Measurements from ENCODE around the gene TLE2.
"Not testable (repeated sequence)": the region's sequence is repeated elsewhere in the genome, so short reads cannot be mapped to it uniquely, and the experiment has no call there.

TLE2 gene

GRCh38 chr19:3060857-3061181 lies 31.7 kb upstream of the TLE2 start:
- Mint-ChIP-seq H3K4me3 (peak overlapping the region; percentile 82), H3K4me1 (ENCODE audit: low read depth) (peaks cover 51% of the 10 kb centered on the region), H3K36me3 (ENCODE audit: low read depth) (peaks cover 49% of the 10 kb centered on the region), H3K9me3 (no peaks in the 10 kb centered on the region), H3K27me3 (no peaks in the 10 kb centered on the region), H3K27ac (peak overlapping the region; percentile 92)
- DNase-seq, result no peak

- H3K4me1 Mint-ChIP-seq (ENCODE audit: low read depth), result peaks cover 57% of the 10 kb centered on the region
- H3K9me3 Mint-ChIP-seq, result no peaks in the 10 kb centered on the region
- DNase-seq, result no peak
- H3K27ac Mint-ChIP-seq, result peak overlapping the region; percentile 92
- peak overlapping the region; percentile 82 for H3K4me3 Mint-ChIP-seq
- peaks cover 61% of the 10 kb centered on the region for H3K36me3 Mint-ChIP-seq (ENCODE audit: low read depth)
- no peaks in the 10 kb centered on the region for H3K27me3 Mint-ChIP-seq
Measured at GRCh38 chr19:3059653-3060052, 30.6 kb upstream of the TLE2 start.

- no peak for DNase-seq
- Mint-ChIP-seq H3K27ac (peak overlapping the region; percentile 88), H3K27me3 (no peaks in the 10 kb centered on the region), H3K9me3 (no peaks in the 10 kb centered on the region), H3K4me3 (no peak overlapping the region), H3K36me3 (ENCODE audit: low read depth) (peaks cover 68% of the 10 kb centered on the region), H3K4me1 (ENCODE audit: low read depth) (peaks cover 60% of the 10 kb centered on the region)
Measured at GRCh38 chr19:3058821-3059314, 29.8 kb upstream of the TLE2 start.

- H3K9me3 Mint-ChIP-seq, result no peaks in the 10 kb centered on the region
- H3K36me3 Mint-ChIP-seq (ENCODE audit: low read depth), result peaks cover 74% of the 10 kb centered on the region
- no peak overlapping the region for H3K4me3 Mint-ChIP-seq
- no peaks in the 10 kb centered on the region for H3K27me3 Mint-ChIP-seq
- peaks cover 57% of the 10 kb centered on the region for H3K4me1 Mint-ChIP-seq (ENCODE audit: low read depth)
- no peak for DNase-seq
- peak overlapping the region; percentile 88 for H3K27ac Mint-ChIP-seq
Measured at GRCh38 chr19:3058009-3058820, 29.1 kb upstream of the TLE2 start.

- Mint-ChIP-seq H3K36me3 (ENCODE audit: low read depth) (peaks cover 78% of the 10 kb centered on the region), H3K9me3 (no peaks in the 10 kb centered on the region), H3K27me3 (no peaks in the 10 kb centered on the region), H3K4me1 (ENCODE audit: low read depth) (peaks cover 57% of the 10 kb centered on the region), H3K4me3 (no peak overlapping the region), H3K27ac (peak overlapping the region; percentile 88)
- DNase-seq, result no peak
Measured at GRCh38 chr19:3057275-3057714, 28.2 kb upstream of the TLE2 start.

GRCh38 chr19:3056417-3057088 lies 27.5 kb upstream of the TLE2 start:
- Mint-ChIP-seq H3K4me1 (ENCODE audit: low read depth) (peaks cover 57% of the 10 kb centered on the region), H3K27me3 (no peaks in the 10 kb centered on the region), H3K27ac (peak overlapping the region; percentile 56), H3K4me3 (no peak overlapping the region), H3K9me3 (no peaks in the 10 kb centered on the region), H3K36me3 (ENCODE audit: low read depth) (peaks cover 78% of the 10 kb centered on the region)
- no peak for DNase-seq

GRCh38 chr19:3055741-3056416 lies 26.8 kb upstream of the TLE2 start:
- Mint-ChIP-seq H3K27me3 (no peaks in the 10 kb centered on the region), H3K4me1 (ENCODE audit: low read depth) (peaks cover 55% of the 10 kb centered on the region), H3K27ac (no peak overlapping the region)

GRCh38 chr19:3054972-3055740 lies 26.1 kb upstream of the TLE2 start:
- DNase-seq, result no peak
- Mint-ChIP-seq H3K36me3 (ENCODE audit: low read depth) (peaks cover 69% of the 10 kb centered on the region), H3K9me3 (no peaks in the 10 kb centered on the region), H3K27ac (peak overlapping the region; percentile 49), H3K4me3 (no peak overlapping the region), H3K4me1 (ENCODE audit: low read depth) (peaks cover 50% of the 10 kb centered on the region), H3K27me3 (no peaks in the 10 kb centered on the region)

More at GRCh38 chr19:3055741-3056416, 26.8 kb upstream of the TLE2 start:
- no peak overlapping the region for H3K4me3 Mint-ChIP-seq
- no peak for DNase-seq
- peaks cover 76% of the 10 kb centered on the region for H3K36me3 Mint-ChIP-seq (ENCODE audit: low read depth)
- no peaks in the 10 kb centered on the region for H3K9me3 Mint-ChIP-seq

GRCh38 chr19:3054265-3054971 lies 25.3 kb upstream of the TLE2 start:
- no peaks in the 10 kb centered on the region for H3K27me3 Mint-ChIP-seq
- H3K27ac Mint-ChIP-seq, result peak overlapping the region; percentile 49
- DNase-seq, result no peak
- H3K4me3 Mint-ChIP-seq, result no peak overlapping the region
- peaks cover 61% of the 10 kb centered on the region for H3K36me3 Mint-ChIP-seq (ENCODE audit: low read depth)
- H3K9me3 Mint-ChIP-seq, result no peaks in the 10 kb centered on the region
- peaks cover 43% of the 10 kb centered on the region for H3K4me1 Mint-ChIP-seq (ENCODE audit: low read depth)

GRCh38 chr19:3053780-3054179 lies 24.7 kb upstream of the TLE2 start:
- Mint-ChIP-seq H3K36me3 (ENCODE audit: low read depth) (peaks cover 55% of the 10 kb centered on the region), H3K27ac (no peak overlapping the region), H3K4me3 (no peak overlapping the region), H3K9me3 (no peaks in the 10 kb centered on the region), H3K4me1 (ENCODE audit: low read depth) (peaks cover 42% of the 10 kb centered on the region), H3K27me3 (no peaks in the 10 kb centered on the region)
- DNase-seq, result no peak

GRCh38 chr19:3053218-3053621 lies 24.1 kb upstream of the TLE2 start:
- Mint-ChIP-seq H3K27ac (no peak overlapping the region), H3K27me3 (no peaks in the 10 kb centered on the region), H3K4me1 (ENCODE audit: low read depth) (peaks cover 36% of the 10 kb centered on the region), H3K4me3 (no peak overlapping the region), H3K36me3 (ENCODE audit: low read depth) (peaks cover 49% of the 10 kb centered on the region), H3K9me3 (no peaks in the 10 kb centered on the region)
- DNase-seq, result no peak

GRCh38 chr19:3050016-3050415 lies 20.9 kb upstream of the TLE2 start:
- H3K27me3 Mint-ChIP-seq, result not testable (repeated sequence)

GRCh38 chr19:3049089-3049488 lies 20.0 kb upstream of the TLE2 start:
- Mint-ChIP-seq H3K4me1 (ENCODE audit: low read depth) (peaks cover 16% of the 10 kb centered on the region), H3K4me3 (no peak overlapping the region), H3K27ac (no peak overlapping the region), H3K9me3 (no peaks in the 10 kb centered on the region), H3K27me3 (no peaks in the 10 kb centered on the region), H3K36me3 (ENCODE audit: low read depth) (peaks cover 14% of the 10 kb centered on the region)
- DNase-seq, result no peak

More at GRCh38 chr19:3050016-3050415, 20.9 kb upstream of the TLE2 start:
- not testable (repeated sequence) for H3K9me3 Mint-ChIP-seq, H3K4me3 Mint-ChIP-seq, DNase-seq, H3K27ac Mint-ChIP-seq
- Mint-ChIP-seq H3K4me1 (ENCODE audit: low read depth) (peaks cover 25% of the 10 kb centered on the region), H3K36me3 (ENCODE audit: low read depth) (peaks cover 23% of the 10 kb centered on the region)

GRCh38 chr19:3048190-3048533 lies 19.1 kb upstream of the TLE2 start:
- peaks cover 12% of the 10 kb centered on the region for H3K4me1 Mint-ChIP-seq (ENCODE audit: low read depth)
- H3K4me3 Mint-ChIP-seq, result no peak overlapping the region
- H3K36me3 Mint-ChIP-seq (ENCODE audit: low read depth), result peaks cover 6% of the 10 kb centered on the region
- no peak for DNase-seq
- no peak overlapping the region for H3K27ac Mint-ChIP-seq
- H3K27me3 Mint-ChIP-seq, result no peaks in the 10 kb centered on the region
- H3K9me3 Mint-ChIP-seq, result no peaks in the 10 kb centered on the region

All from activated T-cell treated with anti-CD3 and anti-CD28 coated beads, Interleukin-2, amount 50 U/mL, for 24 hours (primary cell).